ENCODE results near the gene DEPP1. TPM values are rescaled to one million over a fixed set of nuclear protein-coding genes. Genes with fewer than 3 reads are reported as not detected.

Gene DEPP1
- total and polyA plus RNA-seq, 2 experiments from 2014 or later, result 0.37 to 1.3 TPM

- TF ChIP-seq ZNF462 (CRISPR knock-in tag; IDR thresholded peaks at IDR 0.05), result no peak
- TF ChIP-seq EZH2 (IDR thresholded peaks at IDR 0.05; ENCODE audit: low read depth, unreplicated experiment), result no peak
- TF ChIP-seq, protein P1, sequence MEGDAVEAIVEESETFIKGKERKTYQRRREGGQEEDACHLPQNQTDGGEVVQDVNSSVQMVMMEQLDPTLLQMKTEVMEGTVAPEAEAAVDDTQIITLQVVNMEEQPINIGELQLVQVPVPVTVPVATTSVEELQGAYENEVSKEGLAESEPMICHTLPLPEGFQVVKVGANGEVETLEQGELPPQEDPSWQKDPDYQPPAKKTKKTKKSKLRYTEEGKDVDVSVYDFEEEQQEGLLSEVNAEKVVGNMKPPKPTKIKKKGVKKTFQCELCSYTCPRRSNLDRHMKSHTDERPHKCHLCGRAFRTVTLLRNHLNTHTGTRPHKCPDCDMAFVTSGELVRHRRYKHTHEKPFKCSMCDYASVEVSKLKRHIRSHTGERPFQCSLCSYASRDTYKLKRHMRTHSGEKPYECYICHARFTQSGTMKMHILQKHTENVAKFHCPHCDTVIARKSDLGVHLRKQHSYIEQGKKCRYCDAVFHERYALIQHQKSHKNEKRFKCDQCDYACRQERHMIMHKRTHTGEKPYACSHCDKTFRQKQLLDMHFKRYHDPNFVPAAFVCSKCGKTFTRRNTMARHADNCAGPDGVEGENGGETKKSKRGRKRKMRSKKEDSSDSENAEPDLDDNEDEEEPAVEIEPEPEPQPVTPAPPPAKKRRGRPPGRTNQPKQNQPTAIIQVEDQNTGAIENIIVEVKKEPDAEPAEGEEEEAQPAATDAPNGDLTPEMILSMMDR (conservative IDR thresholded peaks at IDR 0.05; ENCODE audit: low read depth in 2 of 2), result no peak
Measured at GRCh38 chr10:45000138-45000751, 21.6 kb upstream of the DEPP1 start (continued).

- Histone ChIP-seq H3K27ac (ENCODE audit: low read depth) (no peak overlapping the region), H2AFZ (no peak overlapping the region), H3K36me3 (ENCODE audit: insufficient read depth) (no peaks in the 10 kb centered on the region), H3K9me2 (ENCODE audit: insufficient read depth) (no peaks in the 10 kb centered on the region), H3K27me3 (ENCODE audit: insufficient read depth) (no peaks in the 10 kb centered on the region), H3K4me2 (0 out of 2 replicates have a peak overlapping the region, but pooled peaks have one; percentile 8), H3K4me1 (ENCODE audit: insufficient read depth) (peaks cover 17% of the 10 kb centered on the region), H3F3A (replicated peaks; ENCODE audit: low read depth) (no peaks in the 10 kb centered on the region), H4K20me1 (replicated peaks; ENCODE audit: insufficient read depth) (no peaks in the 10 kb centered on the region), H3K4me3 (no peak overlapping the region), H3K79me2 (replicated peaks; ENCODE audit: insufficient read depth) (peaks cover 21% of the 10 kb centered on the region)
- peaks cover 13% of the 10 kb centered on the region for H3K36me3 Mint-ChIP-seq (ENCODE audit: low read depth)
- ATAC-seq (no peak), DNase-seq (ENCODE audit: low spot score) (no peak)
- H3K9me3 Mint-ChIP-seq, result peaks cover 10% of the 10 kb centered on the region; the same call in 2 of the 3 replicates
- no peak overlapping the region for H3K4me3 Mint-ChIP-seq
- H3K4me1 Mint-ChIP-seq, result peaks cover 44% of the 10 kb centered on the region
- H3K27ac Mint-ChIP-seq, result no peak overlapping the region
- H3K27me3 Mint-ChIP-seq (ENCODE audit: insufficient read depth, low read depth, poor library complexity), result peaks cover 10% of the 10 kb centered on the region
- TF ChIP-seq EZH2 (IDR thresholded peaks at IDR 0.05; ENCODE audit: low read depth, unreplicated experiment) (no peak), REST (IDR thresholded peaks at IDR 0.05; ENCODE audit: unreplicated experiment) (no peak), STAT1 (IDR thresholded peaks at IDR 0.05; ENCODE audit: unreplicated experiment) (no peak)
Measured at GRCh38 chr10:44998146-44998631, 19.6 kb upstream of the DEPP1 start.
